Uterus (tissue), 2 donors: ENCODE data around the gene CDC42BPA.

Experiments used
- CTCF ChIP-seq, 4 experiments: fragments of 200-600 bp in 2 of 4; fragments of 450-650 bp in 2 of 4; sonication (generic) in 2 of 4; IDR thresholded peaks; one replicate each; pipeline ENCODE4 v1.5.1; 2016 to 2019; ENCODE audit warnings: antibody characterized with exemption in 4 of 4, mild to moderate bottlenecking in 2 of 4, moderate library complexity in 1 of 4
- POLR2A ChIP-seq, 2 donors: fragments of 450-650 bp; IDR thresholded peaks; one replicate each; pipeline ENCODE4 v1.6.1; 2016; ENCODE audit warnings: antibody characterized with exemption in 2 of 2, mild to moderate bottlenecking in 1 of 2, moderate library complexity in 1 of 2

- no peak for TF ChIP-seq CTCF (IDR thresholded peaks at IDR 0.05)
- no peak for TF ChIP-seq POLR2A (IDR thresholded peaks at IDR 0.05)
Measured at GRCh38 chr1:227272428-227272827, 45.9 kb downstream of the CDC42BPA start.
